Astrocyte (in vitro differentiated cells and primary cell): ENCODE results near the gene CCNG2. TPM values are rescaled to one million over a fixed set of nuclear protein-coding genes. Genes with fewer than 3 reads are reported as not detected.

ENCODE experiments used
- DNase-seq: peaks from one replicate; pipeline ENCODE4 v3.0.0-alpha.2; 2010; ENCODE audit warnings: low read depth
- FAIRE-seq: peaks from 2 replicates; lab custom pipeline; 2011; peaks lifted over from hg19 to GRCh38; lab: Jason Lieb, UNC
- H2AFZ ChIP-seq: 2 replicates; pipeline ENCODE4 v1.6.0; 2012; ENCODE audit warnings: low read depth, low read length, inconsistent platforms
- H3K27ac ChIP-seq: 2 replicates; pipeline ENCODE4 v1.5.1; 2011; ENCODE audit warnings: low read depth, low read length, inconsistent platforms
- H3K27me3 ChIP-seq: 2 replicates; pipeline ENCODE4 v1.6.0; 2011; ENCODE audit warnings: low read length, inconsistent platforms; ENCODE audit not compliant: insufficient read depth
- H3K36me3 ChIP-seq: 2 replicates; pipeline ENCODE4 v1.5.1; 2011; ENCODE audit warnings: low read length, inconsistent platforms; ENCODE audit not compliant: insufficient read depth
- H3K4me1 ChIP-seq: 2 replicates; pipeline ENCODE4 v1.5.1; 2011; ENCODE audit warnings: low read length, inconsistent platforms; ENCODE audit not compliant: insufficient read depth
- H3K4me2 ChIP-seq: 2 replicates; pipeline ENCODE4 v1.6.0; 2012; ENCODE audit warnings: low read length, inconsistent platforms
- H3K4me3 ChIP-seq: 2 replicates; pipeline ENCODE4 v1.5.1; 2011; ENCODE audit warnings: low read depth, mild to moderate bottlenecking, low read length, inconsistent platforms; ENCODE audit not compliant: insufficient read depth
- H3K79me2 ChIP-seq: 2 replicates; pipeline ENCODE4 v1.6.0; 2012; ENCODE audit warnings: mild to moderate bottlenecking, low read length, inconsistent platforms; ENCODE audit not compliant: insufficient read depth
- H3K9ac ChIP-seq: 2 replicates; pipeline ENCODE4 v1.6.0; 2012; ENCODE audit warnings: mild to moderate bottlenecking, low read length, inconsistent platforms
- H3K9me3 ChIP-seq: 2 replicates; pipeline ENCODE4 v1.5.1; 2012; ENCODE audit warnings: low read depth, mild to moderate bottlenecking, low read length, inconsistent platforms; ENCODE audit not compliant: insufficient read depth
- H4K20me1 ChIP-seq: 2 replicates; pipeline ENCODE4 v1.6.0; 2012; ENCODE audit warnings: low read length, inconsistent platforms; ENCODE audit not compliant: insufficient read depth
- H3K27ac Mint-ChIP-seq: one replicate; pipeline ENCODE4 v1.8.0; 2021; ENCODE audit warnings: mild to moderate bottlenecking, mixed read lengths; ENCODE audit not compliant: unreplicated experiment
- H3K27me3 Mint-ChIP-seq: one replicate; pipeline ENCODE4 v1.8.0; 2021; ENCODE audit warnings: low read depth, mixed read lengths; ENCODE audit not compliant: unreplicated experiment
- H3K36me3 Mint-ChIP-seq: one replicate; pipeline ENCODE4 v1.8.0; 2021; ENCODE audit warnings: low read depth, mixed read lengths; ENCODE audit not compliant: unreplicated experiment
- H3K4me1 Mint-ChIP-seq: one replicate; pipeline ENCODE4 v1.8.0; 2021; ENCODE audit warnings: low read depth, mixed read lengths; ENCODE audit not compliant: unreplicated experiment
- H3K4me3 Mint-ChIP-seq: one replicate; pipeline ENCODE4 v1.8.0; 2021; ENCODE audit warnings: mild to moderate bottlenecking, moderate library complexity, mixed read lengths; ENCODE audit not compliant: unreplicated experiment
- H3K9me3 Mint-ChIP-seq: one replicate; pipeline ENCODE4 v1.8.0; 2021; ENCODE audit warnings: mild to moderate bottlenecking, mixed read lengths; ENCODE audit not compliant: unreplicated experiment
- EZH2 ChIP-seq: IDR thresholded peaks from 2 replicates; pipeline ENCODE4 v1.6.1; 2012; ENCODE audit warnings: mild to moderate bottlenecking, low read length, inconsistent platforms; ENCODE audit not compliant: insufficient read depth
- total RNA-seq: library from RNA; stranded (reverse); gene quantifications from 2 replicates; pipeline ENCODE4 v1.2.1, GENCODE V29; 2021
- TF ChIP-seq, protein P1 (sequence below): IDR thresholded peaks from 2 replicates; pipeline ENCODE4 v1.5.1; 2011; ENCODE audit warnings: low read depth, mild to moderate bottlenecking, inconsistent platforms, low read length, moderate library complexity; ENCODE audit not compliant: insufficient read depth

CCNG2 gene
- total RNA-seq, 1 donor from 2014 or later = 54.7 TPM

DNA sequence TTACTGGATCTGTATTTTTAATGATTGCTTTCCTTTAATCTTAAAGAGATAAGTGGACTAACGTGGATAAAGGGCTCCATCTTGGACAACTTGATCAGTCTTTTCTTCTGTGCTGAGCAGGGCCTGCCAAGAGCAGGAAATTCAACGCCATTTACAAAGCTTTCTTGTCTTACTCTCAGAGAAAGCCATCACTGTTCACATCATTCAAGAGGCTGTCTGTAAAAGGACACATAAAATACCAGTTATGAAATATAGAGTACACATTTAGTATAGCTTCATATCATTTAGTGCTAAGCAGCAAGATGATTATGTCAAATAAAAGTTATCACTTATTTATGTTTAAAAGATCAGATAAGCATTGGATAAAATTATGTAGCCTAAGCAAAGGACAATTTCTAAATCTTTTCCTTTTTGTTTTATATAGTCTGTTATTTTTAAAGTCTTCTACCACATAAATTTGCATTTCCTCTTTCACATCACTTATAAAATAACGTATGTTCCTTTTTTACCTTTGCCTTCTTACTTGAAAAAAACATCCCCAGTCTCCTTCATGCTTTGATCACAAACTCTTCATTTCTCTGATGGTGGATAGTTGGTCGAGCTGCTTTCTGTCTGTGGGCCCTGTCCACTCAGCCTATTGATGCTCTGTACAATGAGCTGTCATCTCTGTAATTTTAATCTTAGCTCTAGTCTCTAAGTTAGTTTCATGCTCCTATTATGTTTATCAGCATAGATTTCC lies 2.1 kb upstream of the CCNG2 start:
- H3K4me3 ChIP-seq = no peak overlapping the region
- H4K20me1 ChIP-seq = peaks cover 12% of the 10 kb centered on the region
- no peaks in the 10 kb centered on the region for H3K9me3 ChIP-seq
- no peaks in the 10 kb centered on the region for H3K27me3 ChIP-seq
- Mint-ChIP-seq H3K9me3 (no peaks in the 10 kb centered on the region), H3K4me3 (no peak overlapping the region), H3K36me3 (no peaks in the 10 kb centered on the region), H3K27me3 (no peaks in the 10 kb centered on the region), H3K4me1 (peaks cover 14% of the 10 kb centered on the region), H3K27ac (no peak overlapping the region)
- peaks cover 18% of the 10 kb centered on the region for H3K79me2 ChIP-seq
- no peak overlapping the region for H3K9ac ChIP-seq
- TF ChIP-seq EZH2 = no peak
- TF ChIP-seq, protein P1, sequence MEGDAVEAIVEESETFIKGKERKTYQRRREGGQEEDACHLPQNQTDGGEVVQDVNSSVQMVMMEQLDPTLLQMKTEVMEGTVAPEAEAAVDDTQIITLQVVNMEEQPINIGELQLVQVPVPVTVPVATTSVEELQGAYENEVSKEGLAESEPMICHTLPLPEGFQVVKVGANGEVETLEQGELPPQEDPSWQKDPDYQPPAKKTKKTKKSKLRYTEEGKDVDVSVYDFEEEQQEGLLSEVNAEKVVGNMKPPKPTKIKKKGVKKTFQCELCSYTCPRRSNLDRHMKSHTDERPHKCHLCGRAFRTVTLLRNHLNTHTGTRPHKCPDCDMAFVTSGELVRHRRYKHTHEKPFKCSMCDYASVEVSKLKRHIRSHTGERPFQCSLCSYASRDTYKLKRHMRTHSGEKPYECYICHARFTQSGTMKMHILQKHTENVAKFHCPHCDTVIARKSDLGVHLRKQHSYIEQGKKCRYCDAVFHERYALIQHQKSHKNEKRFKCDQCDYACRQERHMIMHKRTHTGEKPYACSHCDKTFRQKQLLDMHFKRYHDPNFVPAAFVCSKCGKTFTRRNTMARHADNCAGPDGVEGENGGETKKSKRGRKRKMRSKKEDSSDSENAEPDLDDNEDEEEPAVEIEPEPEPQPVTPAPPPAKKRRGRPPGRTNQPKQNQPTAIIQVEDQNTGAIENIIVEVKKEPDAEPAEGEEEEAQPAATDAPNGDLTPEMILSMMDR = no peak
- no peak overlapping the region for H2AFZ ChIP-seq
- H3K4me2 ChIP-seq = no peak overlapping the region
- H3K4me1 ChIP-seq = peaks cover 6% of the 10 kb centered on the region
- no peak overlapping the region for H3K27ac ChIP-seq
- no peak for DNase-seq
- H3K36me3 ChIP-seq = peaks cover 3% of the 10 kb centered on the region
- FAIRE-seq = no peak

DNA sequence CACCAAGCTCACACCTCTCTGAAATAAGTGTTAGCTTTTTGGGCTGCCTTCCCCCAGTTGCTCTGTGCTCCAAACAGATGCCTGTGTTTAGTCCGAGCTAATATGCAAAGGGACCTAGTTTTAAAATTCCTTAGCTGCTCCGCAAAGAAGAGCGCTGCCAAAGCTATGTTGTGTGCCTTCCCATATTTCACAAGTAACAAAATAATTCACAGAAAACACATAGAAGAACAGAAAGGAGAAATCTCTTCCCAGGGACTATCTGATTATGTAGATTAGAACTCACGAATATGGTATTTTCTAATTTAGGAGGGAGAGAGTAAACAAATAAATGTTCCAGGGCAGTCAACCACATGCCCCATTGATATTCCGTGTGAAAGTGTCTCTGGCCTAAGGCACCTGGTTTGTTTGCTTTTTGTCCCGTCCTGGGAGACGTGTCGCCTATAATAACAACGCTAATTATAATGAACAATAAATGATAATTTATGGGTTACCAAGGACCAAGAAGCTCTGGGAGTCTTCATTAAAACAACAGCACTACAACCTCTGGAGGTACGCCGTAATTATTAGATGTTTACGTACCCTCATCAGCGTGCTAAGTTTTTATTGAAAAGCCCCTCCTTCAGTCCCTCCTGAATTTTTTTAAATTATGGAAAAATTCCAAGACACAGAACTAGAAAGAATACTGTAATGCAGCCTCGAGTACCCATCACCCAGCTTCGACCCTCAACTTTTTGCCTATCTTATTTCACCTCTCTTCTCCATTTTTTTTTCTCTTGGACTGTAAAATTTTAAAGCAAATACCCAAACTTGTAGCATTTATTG lies 1.2 kb upstream of the CCNG2 start:
- peaks cover 14% of the 10 kb centered on the region for H3K4me1 Mint-ChIP-seq
- no peak for FAIRE-seq
- peaks cover 12% of the 10 kb centered on the region for H4K20me1 ChIP-seq
- H3K9me3 Mint-ChIP-seq = no peaks in the 10 kb centered on the region
- H3K36me3 ChIP-seq = peaks cover 7% of the 10 kb centered on the region
- peak overlapping the region; percentile 84 for H3K4me3 ChIP-seq
- H3K27me3 Mint-ChIP-seq = no peaks in the 10 kb centered on the region
- peak overlapping the region; percentile 82 for H2AFZ ChIP-seq
- no peaks in the 10 kb centered on the region for H3K27me3 ChIP-seq
- peaks cover 6% of the 10 kb centered on the region for H3K4me1 ChIP-seq
- H3K9ac ChIP-seq = peak overlapping the region; percentile 93
- H3K4me3 Mint-ChIP-seq = peak overlapping the region; percentile 99
- TF ChIP-seq, protein P1 = no peak
- TF ChIP-seq EZH2 = no peak
- H3K36me3 Mint-ChIP-seq = peaks cover 3% of the 10 kb centered on the region
- peak overlapping the region; percentile 95 for H3K4me2 ChIP-seq
- H3K9me3 ChIP-seq = no peaks in the 10 kb centered on the region
- DNase-seq = no peak
- H3K79me2 ChIP-seq = peaks cover 18% of the 10 kb centered on the region
- peak overlapping the region; percentile 100 for H3K27ac Mint-ChIP-seq
- peak overlapping the region; percentile 98 for H3K27ac ChIP-seq
